RWPE1 (cell line): ENCODE measurements around the gene AFDN.

Experiments used
- CTCF ChIA-PET: fragments of 350-600 bp; sonication (Branson Sonifier 250); formaldehyde crosslinking; extraction: SDS; loops from one replicate; lab custom pipeline; 2021; lab: Yijun Ruan, JAX
- POLR2A ChIA-PET: fragments of 400-600 bp; formaldehyde crosslinking; extraction: SDS; loops from one replicate; lab custom pipeline; 2020; ENCODE audit warnings: antibody characterized with exemption; ENCODE audit not compliant: low non-redundant PET; lab: Yijun Ruan, JAX
- DNase-seq: peaks from one replicate; pipeline ENCODE4 v3.0.0; 2012; ENCODE audit warnings: low spot score
- H3K27ac ChIP-seq: fragments of 450-650 bp; 2 replicates; pipeline ENCODE4 v1.5.1; 2017
- TF ChIP-seq, protein P1 (sequence below): fragments of 450-650 bp; conservative IDR thresholded peaks from 2 replicates; pipeline ENCODE4 v1.5.1; 2017; ENCODE audit warnings: low read depth, mild to moderate bottlenecking

Gene AFDN

GRCh38 chr6:167990016-167990945 lies 163.6 kb downstream of the AFDN start:
- POLR2A ChIA-PET = interaction anchor here (0.6 kb wide), 1 partner anchor 200 kb away, joined by 4 read pairs; no protein-coding TSS in a partner anchor

GRCh38 chr6:167993169-167993568 lies 166.5 kb downstream of the AFDN start:
- no peak overlapping the region for H3K27ac ChIP-seq
- ChIA-PET CTCF (no interaction called here), POLR2A (no interaction called here)
- TF ChIP-seq, protein P1, sequence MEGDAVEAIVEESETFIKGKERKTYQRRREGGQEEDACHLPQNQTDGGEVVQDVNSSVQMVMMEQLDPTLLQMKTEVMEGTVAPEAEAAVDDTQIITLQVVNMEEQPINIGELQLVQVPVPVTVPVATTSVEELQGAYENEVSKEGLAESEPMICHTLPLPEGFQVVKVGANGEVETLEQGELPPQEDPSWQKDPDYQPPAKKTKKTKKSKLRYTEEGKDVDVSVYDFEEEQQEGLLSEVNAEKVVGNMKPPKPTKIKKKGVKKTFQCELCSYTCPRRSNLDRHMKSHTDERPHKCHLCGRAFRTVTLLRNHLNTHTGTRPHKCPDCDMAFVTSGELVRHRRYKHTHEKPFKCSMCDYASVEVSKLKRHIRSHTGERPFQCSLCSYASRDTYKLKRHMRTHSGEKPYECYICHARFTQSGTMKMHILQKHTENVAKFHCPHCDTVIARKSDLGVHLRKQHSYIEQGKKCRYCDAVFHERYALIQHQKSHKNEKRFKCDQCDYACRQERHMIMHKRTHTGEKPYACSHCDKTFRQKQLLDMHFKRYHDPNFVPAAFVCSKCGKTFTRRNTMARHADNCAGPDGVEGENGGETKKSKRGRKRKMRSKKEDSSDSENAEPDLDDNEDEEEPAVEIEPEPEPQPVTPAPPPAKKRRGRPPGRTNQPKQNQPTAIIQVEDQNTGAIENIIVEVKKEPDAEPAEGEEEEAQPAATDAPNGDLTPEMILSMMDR = no peak
- no peak for DNase-seq

More at GRCh38 chr6:167990016-167990945, 163.6 kb downstream of the AFDN start:
- CTCF ChIA-PET = no interaction called here
- no peak overlapping the region for H3K27ac ChIP-seq
- TF ChIP-seq, protein P1 = no peak
- no peak for DNase-seq

DNA sequence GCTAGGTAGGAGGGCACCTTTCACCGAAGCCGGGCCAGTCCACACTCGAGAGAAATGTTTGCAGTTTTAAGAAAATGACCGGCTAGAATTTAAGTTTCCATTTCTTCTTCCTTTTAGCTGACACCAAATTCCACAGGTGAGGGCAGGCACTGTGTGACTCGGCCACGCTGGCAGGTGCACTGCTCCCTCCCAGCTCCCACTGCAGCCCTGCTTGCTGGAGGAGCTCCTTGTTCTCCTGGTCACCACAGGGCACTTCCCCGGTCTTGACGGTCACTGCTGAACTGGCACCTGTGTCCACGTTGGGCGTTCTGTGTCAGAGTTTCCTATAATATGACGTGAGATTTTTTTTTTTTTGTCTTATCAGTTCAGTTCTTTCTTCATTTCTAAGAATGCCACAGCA lies 167.1 kb downstream of the AFDN start:
- no peak for DNase-seq
- POLR2A ChIA-PET = no interaction called here
- CTCF ChIA-PET = no interaction called here
- TF ChIP-seq, protein P1 = no peak
- no peak overlapping the region for H3K27ac ChIP-seq

DNA sequence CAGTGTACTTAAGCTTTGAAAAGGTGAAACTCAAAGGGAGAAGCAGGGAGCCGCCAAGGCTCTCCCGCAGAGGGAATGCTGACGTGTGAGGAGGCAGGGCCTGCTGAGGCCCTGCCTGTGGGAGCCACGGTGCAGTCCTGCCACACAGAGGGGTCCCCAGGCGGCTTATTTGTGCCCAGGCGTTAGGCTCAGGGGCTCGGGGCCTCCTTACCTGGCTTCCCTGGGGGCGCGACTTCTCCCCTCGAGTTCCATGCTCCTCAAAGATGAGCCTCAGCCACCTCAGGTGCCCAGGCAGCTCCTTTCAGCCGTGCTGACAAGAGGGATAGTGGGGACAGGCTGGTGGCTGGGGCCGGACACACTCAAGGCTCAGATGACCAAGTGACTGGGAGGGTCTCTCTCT lies 168.6 kb downstream of the AFDN start:
- no peak for DNase-seq
- CTCF ChIA-PET = no interaction called here
- TF ChIP-seq, protein P1 = no peak
- POLR2A ChIA-PET = no interaction called here
- H3K27ac ChIP-seq = no peak overlapping the region

GRCh38 chr6:167995731-167996151 lies 169.0 kb downstream of the AFDN start:
- CTCF ChIA-PET = no interaction called here
- no peak overlapping the region for H3K27ac ChIP-seq
- TF ChIP-seq, protein P1 = no peak
- POLR2A ChIA-PET = no interaction called here
- DNase-seq = no peak

- TF ChIP-seq, protein P1 = no peak
- CTCF ChIA-PET = no interaction called here
These were observed 169.9 kb downstream of the AFDN start for GRCh38 chr6:167996424-167997199.

More at GRCh38 chr6:167996424-167997199, 169.9 kb downstream of the AFDN start:
- H3K27ac ChIP-seq = no peak overlapping the region
- POLR2A ChIA-PET = no interaction called here
- DNase-seq = no peak
